Subcutaneous adipose tissue (tissue), 4 donors: Measurements from ENCODE around the gene TBX5. TPM values are rescaled to one million over a fixed set of nuclear protein-coding genes. Genes with fewer than 3 reads are reported as not detected.

Experiments used
- total RNA-seq, 4 donors: library from RNA; depleted of rRNA; stranded (reverse); fragments of >200 nt; gene quantifications; one replicate each; pipeline ENCODE4 v1.1.0, GENCODE V29; 2016
- TF ChIP-seq, protein P1 (sequence below): fragments of 450-650 bp; IDR thresholded peaks from one replicate; pipeline ENCODE4 v1.5.1; 2016; ENCODE audit warnings: low read depth, mild to moderate bottlenecking, control low read depth, antibody characterized with exemption, moderate library complexity

The TBX5 gene
- total RNA-seq, 4 donors from 2014 or later: 1.2 to 5.3 (median 2.4) TPM

- TF ChIP-seq, protein P1, sequence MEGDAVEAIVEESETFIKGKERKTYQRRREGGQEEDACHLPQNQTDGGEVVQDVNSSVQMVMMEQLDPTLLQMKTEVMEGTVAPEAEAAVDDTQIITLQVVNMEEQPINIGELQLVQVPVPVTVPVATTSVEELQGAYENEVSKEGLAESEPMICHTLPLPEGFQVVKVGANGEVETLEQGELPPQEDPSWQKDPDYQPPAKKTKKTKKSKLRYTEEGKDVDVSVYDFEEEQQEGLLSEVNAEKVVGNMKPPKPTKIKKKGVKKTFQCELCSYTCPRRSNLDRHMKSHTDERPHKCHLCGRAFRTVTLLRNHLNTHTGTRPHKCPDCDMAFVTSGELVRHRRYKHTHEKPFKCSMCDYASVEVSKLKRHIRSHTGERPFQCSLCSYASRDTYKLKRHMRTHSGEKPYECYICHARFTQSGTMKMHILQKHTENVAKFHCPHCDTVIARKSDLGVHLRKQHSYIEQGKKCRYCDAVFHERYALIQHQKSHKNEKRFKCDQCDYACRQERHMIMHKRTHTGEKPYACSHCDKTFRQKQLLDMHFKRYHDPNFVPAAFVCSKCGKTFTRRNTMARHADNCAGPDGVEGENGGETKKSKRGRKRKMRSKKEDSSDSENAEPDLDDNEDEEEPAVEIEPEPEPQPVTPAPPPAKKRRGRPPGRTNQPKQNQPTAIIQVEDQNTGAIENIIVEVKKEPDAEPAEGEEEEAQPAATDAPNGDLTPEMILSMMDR: no peak
These were observed 39.7 kb upstream of the TBX5 start for GRCh38 chr12:114445401-114446323.

DNA sequence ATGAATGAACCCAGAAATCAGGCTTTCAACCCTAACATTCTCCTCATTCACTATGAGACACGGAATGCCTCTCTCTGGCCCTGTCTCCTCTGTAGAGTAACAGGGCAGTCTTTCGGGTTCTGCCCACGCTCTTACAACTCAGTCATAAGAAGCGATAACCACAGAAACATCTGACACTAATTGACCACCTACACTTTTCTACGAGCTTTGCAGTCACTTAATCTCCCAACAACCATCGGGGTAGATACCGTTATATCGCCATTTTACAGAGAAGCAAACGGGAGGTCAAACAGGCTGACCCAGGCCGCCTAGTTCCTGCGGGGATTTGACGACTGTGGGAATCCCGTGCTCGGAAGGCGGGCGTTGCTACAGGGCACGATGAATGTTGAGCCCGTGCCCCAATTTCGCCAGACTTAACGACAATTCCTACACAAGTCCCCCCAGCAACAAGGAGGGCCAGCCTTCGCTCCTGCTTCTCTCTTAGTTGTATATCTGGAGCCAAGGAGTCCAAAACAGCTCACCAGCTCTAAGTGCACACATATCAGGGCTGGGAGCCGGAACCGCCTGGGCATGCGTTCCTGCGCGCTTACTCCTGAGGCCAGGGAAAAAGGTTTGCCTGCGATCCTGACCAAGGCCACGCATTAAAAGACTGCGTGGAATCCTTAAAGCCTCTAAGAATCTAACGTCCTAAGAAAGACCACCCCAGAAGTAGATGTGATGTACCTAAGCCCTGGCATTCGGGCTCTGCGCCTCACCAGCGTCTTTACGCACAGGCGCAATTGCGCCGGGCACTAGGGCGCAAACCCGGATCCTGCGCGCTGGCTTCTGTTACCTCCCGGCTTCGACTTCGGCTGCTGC, 38.7 kb upstream of the TBX5 start:
- TF ChIP-seq, protein P1: no peak

DNA sequence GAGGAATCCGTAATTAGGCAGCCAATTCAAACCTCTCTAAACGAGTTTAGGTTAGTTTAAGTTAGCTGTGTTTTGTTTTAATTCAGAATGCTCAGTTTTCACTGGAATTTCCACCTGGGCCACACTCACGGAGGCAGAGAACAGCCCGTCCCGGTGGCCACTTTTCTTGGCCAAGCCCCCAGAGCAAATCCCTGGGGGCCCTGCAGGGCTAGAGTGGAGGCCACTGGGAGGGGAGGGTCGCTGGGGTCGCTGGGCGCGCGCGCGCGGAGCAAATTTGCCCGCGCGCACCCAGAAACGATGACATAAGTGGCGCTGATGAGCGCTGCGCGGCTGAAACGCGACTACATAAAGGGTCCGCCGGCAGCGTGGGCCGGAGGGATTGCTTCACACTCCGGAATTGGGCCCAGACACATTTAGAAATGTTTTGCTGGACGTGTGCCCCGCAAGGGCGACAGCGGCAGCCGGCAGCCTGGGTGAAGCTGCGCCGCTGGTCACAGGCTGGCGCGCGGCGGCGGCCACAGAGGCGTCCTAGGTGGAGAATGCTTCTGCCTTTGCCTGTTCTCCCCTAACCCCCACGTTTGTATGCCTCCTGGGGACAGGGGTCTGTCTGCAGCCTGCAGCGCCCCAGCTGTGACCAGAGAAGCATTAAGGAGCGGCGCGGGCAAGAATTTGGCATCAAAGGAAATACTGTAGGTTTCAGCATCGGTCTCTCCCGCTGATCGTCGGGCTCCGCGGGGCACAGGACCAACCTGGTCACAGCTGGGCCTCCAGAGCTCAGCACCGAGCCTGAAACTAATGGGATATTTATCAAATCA, 37.9 kb upstream of the TBX5 start:
- TF ChIP-seq, protein P1: no peak

GRCh38 chr12:114442578-114442977, 36.6 kb upstream of the TBX5 start:
- TF ChIP-seq, protein P1: no peak

GRCh38 chr12:114441545-114441944, 35.6 kb upstream of the TBX5 start:
- TF ChIP-seq, protein P1: no peak

DNA sequence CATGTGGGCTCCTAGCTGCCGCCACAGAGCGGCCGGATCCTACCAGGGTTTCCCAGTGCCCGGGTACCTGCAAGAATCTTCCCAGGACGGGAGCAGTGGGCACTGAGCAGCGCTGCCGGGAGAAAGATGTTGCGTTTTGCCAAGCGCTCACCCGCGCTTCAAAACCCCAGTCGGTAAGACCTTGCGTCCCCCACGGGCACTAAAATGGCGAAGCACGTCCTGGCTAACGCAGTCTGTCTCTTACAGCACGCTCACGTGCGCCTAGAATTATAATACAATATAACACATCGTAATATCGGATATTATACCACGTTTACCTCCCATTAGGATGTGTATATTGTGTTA, 35.1 kb upstream of the TBX5 start:
- TF ChIP-seq, protein P1: no peak
